Activated naive CD4-positive, alpha-beta T cell treated with anti-CD3 and anti-CD28 coated beads, Interleukin-2, amount 50 U/mL, for 72 hours (primary cell): ENCODE results near the gene KLHDC3. TPM values are rescaled to one million over a fixed set of nuclear protein-coding genes. Genes with fewer than 3 reads are reported as not detected.
"Not testable (repeated sequence)": the region's sequence is repeated elsewhere in the genome, so short reads cannot be mapped to it uniquely, and the experiment has no call there.

ENCODE experiments used
- ATAC-seq, 2 donors: fragments of 150-1000 bp; cut with Tn5 transposase; 2 replicates each; pipeline ENCODE4 v1.10.0; 2021; ENCODE audit warnings: mild to moderate bottlenecking in 2 of 2, moderate library complexity in 2 of 2
- DNase-seq, 2 donors: peaks; one replicate each; pipeline ENCODE4 v3.0.0; 2021 to 2022; ENCODE audit warnings: low spot score in 2 of 2
- H3K27ac Mint-ChIP-seq, 2 donors: one replicate each; pipeline ENCODE4 v1.8.0; 2022; ENCODE audit warnings: mild to moderate bottlenecking in 2 of 2, mixed read lengths in 2 of 2
- H3K36me3 Mint-ChIP-seq, 2 donors: one replicate each; pipeline ENCODE4 v1.8.0; 2022; ENCODE audit warnings: mixed read lengths in 2 of 2
- H3K9me3 Mint-ChIP-seq, 2 donors: one replicate each; pipeline ENCODE4 v1.8.0; 2022; ENCODE audit warnings: mixed read lengths in 2 of 2
- total RNA-seq, 2 donors: library from RNA; stranded (reverse); gene quantifications; one replicate each; pipeline ENCODE4 v1.2.3, GENCODE V29; 2022

The KLHDC3 gene
- total RNA-seq, 2 donors from 2014 or later = 67.7 to 74.0 TPM

DNA sequence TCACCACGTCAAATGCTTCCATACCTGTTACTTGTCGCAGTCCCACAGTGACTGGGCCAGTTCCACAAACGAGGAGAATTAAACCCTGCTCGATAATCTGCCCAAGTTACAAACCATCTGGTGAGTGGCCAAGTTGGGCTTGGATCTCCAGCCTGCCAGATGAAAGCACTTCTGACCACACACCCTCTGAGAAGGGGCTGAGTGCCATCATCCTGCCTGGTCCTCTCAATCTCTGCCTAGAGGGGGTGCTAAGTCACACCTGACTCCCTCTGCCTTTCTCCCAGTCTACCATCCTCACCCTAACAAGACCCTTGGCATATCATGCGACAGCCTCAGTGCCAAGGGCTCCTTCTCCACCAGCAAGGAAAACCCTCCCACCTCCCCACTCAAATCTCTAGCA, 23.1 kb downstream of the KLHDC3 start:
- peaks cover 0 to under 1% of the 10 kb centered on the region in 2 donors for H3K36me3 Mint-ChIP-seq

DNA sequence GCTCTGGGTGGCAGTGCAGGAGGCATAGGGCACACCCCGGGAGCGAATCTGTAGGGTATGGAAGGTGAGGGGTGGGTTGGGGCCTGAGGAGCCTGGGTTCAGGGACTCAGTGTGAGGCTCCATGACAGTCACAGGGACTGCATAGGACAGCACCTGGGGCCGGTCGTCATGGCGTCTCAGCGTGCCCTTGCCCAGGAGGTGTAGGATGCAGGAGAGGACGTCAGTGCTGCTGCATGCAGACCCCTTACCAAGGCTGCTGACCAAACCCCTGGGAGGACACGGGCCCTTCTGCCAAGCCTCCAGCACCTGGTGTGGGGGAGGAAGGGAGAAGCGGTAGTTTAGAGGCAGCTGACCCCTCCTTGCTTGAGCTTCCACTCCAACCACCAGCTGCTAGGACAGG, 23.7 kb downstream of the KLHDC3 start:
- ATAC-seq = no peak
- Mint-ChIP-seq H3K9me3 (no peaks in the 10 kb centered on the region), H3K36me3 (no peaks in the 10 kb centered on the region), H3K27ac (peak overlapping the region in 1 of 2 donors; percentile 50)
- no peak for DNase-seq

More for the DNA sequence above, 23.1 kb downstream of the KLHDC3 start:
- peak overlapping the region in 1 of 2 donors; percentile 50 for H3K27ac Mint-ChIP-seq
- DNase-seq (no peak), ATAC-seq (no peak)
- no peaks in the 10 kb centered on the region for H3K9me3 Mint-ChIP-seq

DNA sequence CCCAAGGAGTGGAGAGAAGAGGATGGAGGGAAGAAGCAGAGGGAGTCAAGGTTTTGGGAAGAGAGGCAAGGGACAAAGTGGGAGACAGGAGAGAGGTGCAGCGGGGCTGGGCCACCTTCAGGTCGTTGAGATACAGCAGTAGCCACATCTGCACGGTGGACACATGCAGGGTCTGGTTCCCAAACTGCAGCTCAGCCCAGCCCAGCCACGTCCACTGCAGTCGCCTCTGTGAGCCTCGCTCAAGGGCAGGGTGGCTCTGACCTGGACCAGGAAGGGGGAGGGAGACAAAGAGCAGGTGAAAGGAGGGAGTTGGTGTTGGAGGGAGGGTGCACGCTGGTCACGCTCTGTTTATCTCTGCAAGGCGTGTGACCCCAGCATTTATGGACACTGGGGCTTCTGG, 24.7 kb downstream of the KLHDC3 start:
- H3K36me3 Mint-ChIP-seq = no peaks in the 10 kb centered on the region
- no peak for ATAC-seq
- no peak for DNase-seq
- H3K9me3 Mint-ChIP-seq = no peaks in the 10 kb centered on the region
- H3K27ac Mint-ChIP-seq = peak overlapping the region in 1 of 2 donors; percentile 88

DNA sequence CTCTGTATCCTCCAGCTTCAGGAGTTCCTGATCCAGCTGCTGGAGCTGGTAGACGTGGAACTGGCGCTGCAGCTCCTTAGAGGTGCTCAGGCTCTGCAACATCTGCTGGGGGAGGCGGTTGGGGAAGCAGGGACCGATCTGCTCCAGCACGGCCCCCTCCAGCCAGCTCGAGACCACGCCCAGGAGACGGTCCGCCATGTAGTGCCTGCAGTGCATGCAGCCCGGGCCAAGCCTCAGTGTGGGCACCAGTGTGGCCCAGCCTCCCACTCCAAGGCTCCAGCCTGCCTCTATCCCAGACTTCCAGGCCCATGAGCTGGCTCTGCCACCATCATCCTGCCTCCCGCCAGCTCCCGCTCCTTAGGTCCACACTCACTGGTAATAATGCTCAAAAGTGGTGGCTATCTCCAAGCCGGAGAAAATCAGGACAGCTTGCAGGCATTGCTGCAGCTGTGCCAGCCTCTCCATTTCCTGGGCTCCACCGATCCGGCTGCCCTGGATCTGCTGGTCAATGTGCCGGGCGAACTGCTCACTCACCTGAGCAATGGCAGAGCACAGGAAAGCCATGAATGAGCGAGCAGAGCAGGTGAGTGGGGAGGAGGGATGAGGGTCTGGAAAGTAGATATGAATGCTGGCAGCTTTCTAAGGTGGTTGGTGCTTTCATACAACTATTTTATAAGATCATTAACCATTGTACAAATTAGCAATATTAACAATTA, 26.7 kb downstream of the KLHDC3 start:
- Mint-ChIP-seq H3K9me3 (no peaks in the 10 kb centered on the region), H3K36me3 (no peaks in the 10 kb centered on the region), H3K27ac (peak overlapping the region; percentile 49 to 95)
- no peak for ATAC-seq
- DNase-seq = no peak

DNA sequence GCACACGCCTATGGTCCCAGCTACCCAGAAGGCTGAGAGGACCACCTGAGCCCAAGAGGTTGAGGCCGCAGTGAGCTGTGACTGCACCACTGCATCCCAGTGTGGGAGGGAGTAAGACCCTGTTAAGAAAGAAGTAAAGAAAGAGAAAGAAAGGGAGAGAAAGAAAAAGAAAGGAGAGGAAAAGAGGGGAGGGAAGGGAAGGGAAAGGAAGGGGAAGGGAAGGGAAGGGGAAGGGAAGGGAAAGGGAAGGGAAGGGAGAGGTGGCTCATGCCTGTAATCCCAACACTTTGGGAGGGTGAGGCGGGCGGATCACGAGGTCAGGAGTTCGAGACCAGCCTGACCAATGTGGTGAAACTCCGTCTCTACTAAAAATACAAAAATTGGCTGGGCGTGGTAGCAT, 27.4 kb downstream of the KLHDC3 start:
- not testable (repeated sequence) for ATAC-seq, H3K9me3 Mint-ChIP-seq, DNase-seq, H3K36me3 Mint-ChIP-seq
- peak overlapping the region in 1 of 2 donors; percentile 49 for H3K27ac Mint-ChIP-seq

DNA sequence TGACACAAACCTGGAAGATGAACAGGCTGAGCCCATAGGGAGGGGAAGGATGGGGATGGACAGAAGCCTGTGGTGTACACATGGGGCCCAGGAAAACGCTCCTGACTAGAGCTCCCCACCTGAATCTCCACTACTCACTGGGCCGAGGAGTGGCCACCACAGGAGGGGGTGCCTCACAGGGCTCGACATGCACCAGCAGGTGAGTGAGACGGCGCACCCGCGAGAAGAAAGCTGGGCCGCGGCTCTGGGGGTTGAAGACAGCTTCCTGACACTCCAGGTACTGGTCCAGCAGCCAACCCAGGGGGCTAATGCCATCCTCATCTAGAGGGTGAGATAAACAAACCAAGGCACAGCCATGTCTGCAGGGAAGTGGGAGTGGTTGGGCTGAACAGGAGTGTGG, 29.3 kb downstream of the KLHDC3 start:
- Mint-ChIP-seq H3K9me3 (no peaks in the 10 kb centered on the region), H3K27ac (peak overlapping the region in 1 of 2 donors; percentile 34), H3K36me3 (no peaks in the 10 kb centered on the region)
- DNase-seq (no peak), ATAC-seq (no peak)

DNA sequence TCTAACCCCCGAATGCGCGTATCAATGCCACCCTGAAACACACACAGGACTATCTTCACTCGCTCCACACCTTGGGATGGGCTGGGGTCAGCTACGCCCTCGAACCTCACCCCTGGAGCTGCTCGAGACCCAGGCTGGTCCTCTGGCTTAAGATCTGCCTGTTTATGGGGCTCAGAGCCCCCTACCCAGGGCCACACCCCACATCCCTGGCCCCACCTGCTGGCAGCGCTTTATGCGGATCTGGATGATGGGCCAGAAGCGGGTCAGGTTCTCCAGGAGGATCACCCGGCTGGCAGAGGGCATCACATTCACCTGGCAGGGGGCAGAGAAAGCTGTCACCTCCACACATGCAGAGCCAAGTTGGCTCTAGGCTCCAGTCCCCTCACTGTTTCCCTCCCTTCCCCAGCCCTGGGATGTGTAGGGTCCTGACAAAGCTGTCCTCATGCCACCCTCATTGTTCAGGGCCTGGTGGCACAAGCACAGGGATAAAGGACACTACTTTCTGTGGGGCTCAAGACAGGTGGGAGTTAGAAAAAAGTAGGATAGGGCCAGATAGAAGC, 31.4 kb downstream of the KLHDC3 start:
- peak in 1 of 2 donors; percentile 21 for ATAC-seq
- no peak for DNase-seq
- no peaks in the 10 kb centered on the region for H3K9me3 Mint-ChIP-seq
- H3K27ac Mint-ChIP-seq = peak overlapping the region; percentile 28 to 88
- H3K36me3 Mint-ChIP-seq = no peaks in the 10 kb centered on the region

DNA sequence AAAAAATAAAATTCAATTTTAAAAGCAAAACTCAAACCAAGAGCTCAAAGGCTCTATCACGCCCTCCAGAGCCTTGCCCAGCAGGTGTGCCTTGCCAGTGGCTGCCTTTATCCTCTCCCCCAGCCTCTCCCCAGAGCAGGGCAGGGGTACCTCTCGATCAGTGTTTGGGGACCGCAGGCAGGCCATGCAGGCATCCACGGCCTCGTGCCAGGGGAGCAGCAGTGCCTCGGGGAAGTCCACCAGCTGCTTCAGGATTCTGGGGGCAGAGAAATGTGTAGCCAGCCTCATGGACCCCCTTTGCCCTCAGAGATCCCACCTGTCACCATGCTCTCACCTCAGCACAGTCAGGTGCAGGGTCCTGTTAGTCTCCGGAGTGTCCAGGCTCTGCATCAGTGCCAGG, 33.9 kb downstream of the KLHDC3 start:
- Mint-ChIP-seq H3K27ac (no peak overlapping the region), H3K9me3 (no peaks in the 10 kb centered on the region), H3K36me3 (peaks cover 6% of the 10 kb centered on the region in 2 donors)
- DNase-seq (no peak), ATAC-seq (no peak)

DNA sequence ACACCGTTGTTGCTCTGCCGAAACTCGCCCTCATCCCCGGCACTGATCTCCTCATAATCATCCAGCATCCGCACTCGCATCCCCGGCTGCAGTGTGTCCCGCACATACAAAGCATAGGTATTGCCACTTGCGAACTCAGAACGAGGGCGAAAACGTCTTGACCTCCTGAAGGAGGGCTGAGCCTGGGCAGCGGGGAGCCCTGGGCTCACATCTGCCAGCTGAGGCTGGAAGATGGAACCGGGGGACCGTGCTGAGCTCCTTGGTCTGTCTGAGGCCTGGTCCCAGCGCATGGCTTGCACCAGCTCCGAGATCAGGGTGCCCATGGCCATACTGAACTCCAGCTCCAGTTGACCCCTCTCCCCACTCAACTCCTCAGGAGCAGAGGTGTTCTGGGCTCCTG, 36.9 kb downstream of the KLHDC3 start:
- Mint-ChIP-seq H3K36me3 (peaks cover 14 to 24% of the 10 kb centered on the region in 2 donors), H3K27ac (peak overlapping the region; percentile 80 to 96), H3K9me3 (no peaks in the 10 kb centered on the region)
- ATAC-seq = no peak
- no peak for DNase-seq

DNA sequence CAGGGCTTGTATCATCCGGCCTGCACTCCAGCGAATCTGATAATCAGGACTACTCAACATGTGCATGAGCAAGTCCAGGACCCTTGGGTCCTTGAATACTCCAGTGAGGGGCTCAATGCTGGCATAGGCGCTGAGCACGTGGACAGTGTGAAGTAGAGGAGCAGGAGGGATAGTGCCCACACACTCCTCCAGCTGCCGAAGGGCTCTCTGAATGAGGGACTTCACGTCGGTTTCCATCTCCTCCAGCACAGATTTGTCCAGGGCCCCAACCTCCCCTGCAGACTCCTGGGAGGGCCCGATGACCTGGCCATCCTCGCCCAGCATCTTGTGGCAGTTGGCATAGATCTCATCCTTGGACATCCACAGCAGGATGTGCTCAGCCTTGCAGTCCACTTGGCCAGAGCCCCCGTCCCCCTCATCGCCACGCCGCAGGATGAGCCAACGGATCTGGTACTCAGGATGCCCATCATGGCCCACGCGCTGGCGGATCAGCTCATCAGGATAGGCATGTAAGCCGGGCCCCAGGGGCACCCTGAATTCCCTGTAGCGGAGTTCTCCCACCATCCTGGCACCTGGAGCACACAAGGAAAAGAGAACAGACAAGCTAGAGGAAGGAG, 38.3 kb downstream of the KLHDC3 start:
- H3K36me3 Mint-ChIP-seq = peaks cover 14 to 24% of the 10 kb centered on the region in 2 donors
- DNase-seq (no peak), ATAC-seq (no peak)
- H3K9me3 Mint-ChIP-seq = no peaks in the 10 kb centered on the region
- peak overlapping the region; percentile 52 to 96 for H3K27ac Mint-ChIP-seq

DNA sequence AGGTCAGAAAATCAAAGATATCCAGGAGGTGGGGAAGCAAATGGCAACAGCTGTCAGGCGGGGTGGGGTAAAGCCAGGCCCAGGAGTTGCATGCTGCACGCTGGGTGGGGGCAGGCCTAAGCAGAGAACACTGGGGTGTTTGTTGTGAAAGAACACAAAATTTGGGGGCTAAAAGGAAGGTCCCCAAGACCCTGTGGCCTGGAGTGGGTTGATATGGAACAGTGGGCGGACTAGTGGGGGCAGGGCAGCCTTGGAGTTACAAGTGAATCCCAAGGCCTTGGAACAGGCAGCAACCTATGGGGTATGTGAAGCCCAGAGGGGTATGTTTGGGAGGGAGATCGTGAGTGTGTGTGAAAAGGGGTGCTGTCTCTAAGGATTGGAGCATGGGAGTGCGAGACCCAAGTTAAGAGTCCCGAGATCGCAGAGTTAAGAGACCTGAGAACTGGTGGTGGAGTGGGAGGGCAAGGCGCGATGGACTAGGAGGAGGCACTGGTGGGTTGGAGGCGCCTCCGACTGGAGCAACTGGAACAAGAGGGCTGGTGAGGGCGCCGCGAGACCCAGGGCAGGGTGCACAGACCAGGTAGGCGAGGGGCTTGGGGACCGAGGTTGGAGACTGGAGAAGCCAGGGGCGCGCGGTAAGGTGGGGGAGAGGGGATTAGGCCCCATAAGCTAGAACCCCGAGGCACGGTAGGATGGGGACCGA, 38.9 kb downstream of the KLHDC3 start:
- Mint-ChIP-seq H3K36me3 (peaks cover 14 to 24% of the 10 kb centered on the region in 2 donors), H3K9me3 (no peaks in the 10 kb centered on the region), H3K27ac (peak overlapping the region; percentile 96)
- DNase-seq (peak in 1 of 2 donors; percentile 15), ATAC-seq (peak; percentile 10 to 20)

DNA sequence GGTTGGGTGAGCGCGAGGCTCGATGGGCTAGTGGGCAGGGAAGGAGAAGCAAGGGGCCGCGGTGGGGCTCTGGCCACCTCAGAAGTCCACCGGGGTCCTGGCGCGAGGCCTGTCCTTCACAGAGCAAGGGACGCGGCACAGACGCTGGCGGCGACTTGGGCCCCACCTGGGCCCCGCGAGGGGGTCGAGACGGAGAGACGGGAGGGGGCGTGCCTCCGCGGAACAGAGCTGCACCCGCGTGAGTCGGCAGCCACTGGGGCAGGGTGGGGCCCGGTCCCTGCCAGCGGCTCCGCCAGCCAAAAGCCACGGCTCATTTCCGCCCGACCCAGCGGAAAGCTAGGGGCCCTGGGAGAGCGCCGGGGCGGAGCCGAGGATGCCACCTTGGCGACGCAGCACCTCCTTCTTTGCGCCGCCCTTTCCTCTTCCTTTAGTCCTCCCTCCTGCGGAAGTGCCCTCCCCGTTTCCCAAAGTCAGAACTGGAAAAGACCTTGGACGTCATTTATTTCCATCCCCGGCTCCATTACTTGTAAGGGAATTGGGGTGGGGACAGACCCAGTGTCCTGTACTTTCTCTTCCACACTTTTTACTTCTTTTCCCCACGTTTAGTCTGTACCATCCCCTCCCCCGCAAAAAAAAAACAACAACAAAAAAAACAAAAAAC, 39.6 kb downstream of the KLHDC3 start, which contains the start of gene CUL7:
TSS of gene CUL7 (minus strand) at position 307 of the 661 bp plus-strand sequence. CDS start 1,063 bp downstream, outside the sequence.
- peak within 1 kb of the TSS; percentile 96 for H3K27ac Mint-ChIP-seq
- H3K36me3 Mint-ChIP-seq = peaks cover 18 to 24% of the 10 kb centered on the region in 2 donors
- H3K9me3 Mint-ChIP-seq = no peaks in the 10 kb centered on the region
- DNase-seq (peak; percentile 90 to 91), ATAC-seq (peak; percentile 99 to 100)

DNA sequence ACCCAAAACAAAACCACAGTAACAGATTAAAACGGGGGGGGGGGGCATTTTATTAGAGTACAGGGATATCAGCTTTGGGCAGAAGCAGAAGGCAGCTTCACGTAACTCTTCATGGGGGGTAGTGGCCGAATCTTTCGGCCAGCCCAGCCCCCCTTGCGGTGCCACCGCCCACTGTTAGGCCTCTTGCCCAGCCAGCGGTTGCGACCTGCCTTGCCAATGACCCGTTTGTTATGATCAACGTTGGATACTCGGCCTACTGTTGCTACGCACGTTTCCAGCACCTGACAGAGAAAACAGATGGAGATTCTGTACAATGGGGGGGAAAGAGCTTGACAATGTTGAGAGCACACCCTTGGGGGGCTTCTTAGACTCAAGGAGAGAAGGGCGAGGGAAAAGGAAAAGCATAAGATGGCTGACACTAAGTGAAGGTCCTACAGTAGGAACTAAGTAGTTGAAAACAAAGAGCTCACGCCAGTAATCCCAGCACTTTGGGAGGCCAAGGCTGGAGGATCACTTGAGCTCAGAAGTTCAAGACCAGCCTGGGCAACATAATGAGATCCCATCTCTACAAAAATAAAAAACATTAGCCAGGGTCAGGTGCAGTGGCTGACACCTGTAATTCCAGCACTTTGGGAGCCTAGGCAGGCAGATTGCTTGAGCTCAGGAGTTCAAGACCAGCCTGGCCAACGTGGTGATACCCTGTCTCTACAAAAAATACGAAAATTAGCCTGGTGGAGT, 40.3 kb downstream of the KLHDC3 start:
- ATAC-seq = no peak
- DNase-seq = no peak
- H3K9me3 Mint-ChIP-seq = no peaks in the 10 kb centered on the region
- peaks cover 24% of the 10 kb centered on the region in 2 donors for H3K36me3 Mint-ChIP-seq
- H3K27ac Mint-ChIP-seq = peak overlapping the region; percentile 96

DNA sequence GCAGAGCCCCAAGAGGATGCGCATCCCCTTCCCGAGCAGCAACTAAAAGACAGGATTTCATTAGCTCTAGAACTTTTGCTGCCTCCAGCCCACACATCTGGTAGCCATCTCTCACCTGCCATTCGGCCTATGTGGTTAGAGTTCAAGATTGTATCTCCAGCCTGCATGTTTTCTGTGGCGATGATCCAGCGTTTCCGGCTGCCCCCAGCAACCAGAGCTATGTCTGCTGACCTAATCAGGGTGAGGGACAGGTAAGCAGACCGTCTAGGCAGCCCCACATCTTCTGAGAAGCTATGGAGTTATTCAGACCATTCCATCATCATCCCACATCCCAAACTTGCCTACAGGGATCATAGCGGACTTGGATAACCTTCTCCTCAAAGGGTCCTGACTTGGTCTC, 41.9 kb downstream of the KLHDC3 start:
- ATAC-seq (no peak), DNase-seq (no peak)
- H3K27ac Mint-ChIP-seq = no peak overlapping the region
- no peaks in the 10 kb centered on the region for H3K9me3 Mint-ChIP-seq
- peaks cover 24% of the 10 kb centered on the region in 2 donors for H3K36me3 Mint-ChIP-seq

DNA sequence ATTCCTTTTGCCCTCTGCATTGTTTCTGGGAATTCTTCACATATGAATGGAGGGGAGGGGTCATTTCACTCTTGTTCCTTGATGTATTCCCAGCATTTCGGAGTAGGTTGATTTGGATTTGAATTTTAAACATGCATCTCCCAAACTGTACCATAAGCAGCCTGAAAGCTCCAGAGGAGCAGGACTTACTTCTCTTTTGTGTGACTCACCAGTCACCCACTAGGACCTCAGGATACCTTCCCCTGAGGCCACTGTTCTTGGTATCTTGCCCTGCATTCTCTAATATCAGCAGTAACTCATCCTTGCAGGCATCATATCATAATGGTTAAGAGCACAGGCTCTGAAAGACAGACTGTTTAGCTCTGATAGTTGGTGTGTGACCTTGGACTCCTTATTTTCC, 44.5 kb downstream of the KLHDC3 start:
- ATAC-seq (no peak), DNase-seq (no peak)
- Mint-ChIP-seq H3K27ac (peak overlapping the region; percentile 95 to 98), H3K9me3 (no peaks in the 10 kb centered on the region), H3K36me3 (peaks cover 14 to 18% of the 10 kb centered on the region in 2 donors)
